ENCODE measurements around the gene MRPL9.

The MRPL9 gene

DNA sequence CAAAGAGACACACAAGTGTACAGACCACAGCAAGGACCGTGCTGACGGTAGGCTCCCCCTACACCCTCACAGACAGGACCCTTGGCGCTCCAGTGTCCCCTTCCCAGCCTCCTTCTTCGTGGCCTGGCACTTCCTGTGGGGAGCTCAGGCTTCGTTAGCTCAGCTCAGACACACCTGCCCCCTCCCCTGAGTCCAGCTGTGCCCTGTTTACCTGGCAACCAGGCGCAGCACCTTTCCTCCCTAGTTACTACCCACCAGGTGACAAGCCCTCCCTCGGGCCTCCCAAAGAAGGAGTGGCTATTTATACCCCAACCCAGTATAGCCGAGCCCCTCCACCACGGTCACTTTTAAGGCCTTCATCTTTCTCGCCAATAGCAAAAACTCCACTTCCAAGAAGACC is 51.3 kb downstream of the MRPL9 start:
- DNase-seq (ENCODE audit: low read depth in 2 of 2, low spot score in 1 of 2) = no peak

DNA sequence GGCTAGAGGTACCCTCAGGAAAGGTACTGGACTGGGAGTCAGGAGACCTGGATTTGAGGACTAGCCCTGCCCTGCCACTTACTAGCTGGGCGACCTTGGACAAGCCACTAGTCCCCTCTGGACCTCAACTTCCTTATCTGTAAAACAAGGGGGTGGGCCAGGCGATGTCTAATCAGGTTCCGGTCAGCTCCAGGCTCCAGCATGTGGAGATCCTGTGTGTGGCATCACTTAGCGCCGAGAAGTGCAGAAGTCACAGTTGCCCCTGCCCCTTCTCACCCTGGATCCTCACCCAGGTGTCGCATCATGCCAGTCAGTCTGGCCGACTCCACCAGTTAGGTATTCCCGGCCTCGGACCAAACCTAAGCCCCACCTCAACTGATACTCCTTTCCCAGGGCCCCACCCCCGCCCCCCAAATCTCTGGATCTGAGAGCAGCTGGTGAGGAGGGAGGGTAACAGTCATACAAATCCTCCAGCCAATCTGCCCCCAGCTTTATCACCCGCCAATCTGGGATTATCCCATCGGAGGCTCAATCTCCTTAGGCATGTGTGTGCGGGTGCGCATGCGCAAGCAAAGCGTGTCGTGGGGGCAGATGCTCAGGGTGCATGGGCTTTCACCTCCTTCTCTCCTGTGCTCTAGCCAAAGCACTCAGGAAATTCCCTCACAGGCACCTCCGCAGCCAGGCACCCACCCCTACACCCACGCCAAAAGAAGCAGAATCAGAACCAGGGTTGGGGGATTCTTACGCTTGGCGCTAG is 52.1 kb downstream of the MRPL9 start:
- no peak for DNase-seq (ENCODE audit: low read depth in 2 of 2, low spot score in 1 of 2)

DNA sequence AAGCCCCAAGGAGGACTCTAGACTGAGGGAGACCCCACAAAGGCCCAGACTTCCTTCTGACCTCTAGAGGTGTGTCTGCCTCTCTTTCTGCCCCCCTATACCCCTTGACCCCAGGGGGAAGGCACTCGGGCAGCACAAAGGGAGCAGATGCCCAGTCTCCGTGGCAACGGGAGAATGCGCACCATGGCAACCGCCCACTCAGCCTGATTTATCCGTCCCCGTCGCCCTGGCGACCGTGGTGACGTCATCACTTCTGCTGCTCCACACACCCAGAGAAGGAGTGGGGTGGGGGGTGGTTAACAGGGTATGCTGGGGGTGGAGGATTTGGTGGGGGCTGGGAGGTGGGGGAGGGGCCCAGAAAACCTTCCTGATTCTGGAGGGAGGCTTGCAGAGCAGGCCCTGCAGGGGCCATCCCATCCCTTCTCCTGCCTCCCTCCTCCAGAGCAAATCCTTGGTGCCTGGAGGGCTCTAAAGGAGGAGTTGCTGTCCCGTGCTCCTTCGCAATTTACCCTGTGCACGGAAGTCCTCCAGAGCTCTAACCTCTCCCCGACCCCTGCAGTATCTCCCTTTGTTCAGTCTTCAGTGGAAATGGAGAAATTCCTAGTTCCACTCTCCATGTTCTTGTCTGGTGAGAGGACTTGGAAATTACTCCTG is 53.0 kb downstream of the MRPL9 start:
- no peak for DNase-seq (ENCODE audit: low read depth in 2 of 2, low spot score in 1 of 2)
